ENCODE measurements around the gene KRTAP3-3.

- TF ChIP-seq CTCF (IDR thresholded peaks at IDR 0.05; ENCODE audit: insufficient read depth, low read length, poor library complexity, severe bottlenecking) (no peak), EZH2phosphoT487 (conservative IDR thresholded peaks at IDR 0.05; ENCODE audit: low read length) (no peak)
Observed at GRCh38 chr17:40997361-40997760, 3.4 kb upstream of the KRTAP3-3 start.

Data from SU-DHL-6 (cell line).